NCI-H146 treated with DMSO at 0.1 percent for 48 hours (cell line): ENCODE results near the gene AKT3.
"Not testable (repeated sequence)": the region's sequence is repeated elsewhere in the genome, so short reads cannot be mapped to it uniquely, and the experiment has no call there.

Source experiments
- DNase-seq: peaks from one replicate; lab custom pipeline; 2025; ENCODE audit not compliant: unreplicated experiment; lab: John Stamatoyannopoulos, UW

The AKT3 gene

DNA sequence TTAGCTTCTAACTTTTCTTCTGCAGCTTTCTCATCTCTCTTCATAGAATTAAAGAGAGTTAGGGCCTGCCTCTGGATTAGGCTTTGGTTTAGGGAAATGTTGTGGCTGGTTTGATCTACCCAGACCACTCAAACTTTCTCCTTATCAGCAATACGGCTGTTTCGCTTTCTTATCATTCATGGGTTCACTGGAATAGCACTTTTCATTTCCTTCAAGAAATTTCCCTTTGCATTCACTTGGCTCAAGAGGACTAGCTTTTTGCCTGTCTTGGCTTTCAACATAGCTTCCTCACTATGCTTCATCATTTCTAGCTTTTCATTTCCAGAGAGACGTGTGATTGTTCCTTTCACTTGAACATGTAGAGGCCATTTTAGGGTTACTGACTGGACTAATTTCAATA is 59.6 kb downstream of the AKT3 start:
- no peak for DNase-seq

DNA sequence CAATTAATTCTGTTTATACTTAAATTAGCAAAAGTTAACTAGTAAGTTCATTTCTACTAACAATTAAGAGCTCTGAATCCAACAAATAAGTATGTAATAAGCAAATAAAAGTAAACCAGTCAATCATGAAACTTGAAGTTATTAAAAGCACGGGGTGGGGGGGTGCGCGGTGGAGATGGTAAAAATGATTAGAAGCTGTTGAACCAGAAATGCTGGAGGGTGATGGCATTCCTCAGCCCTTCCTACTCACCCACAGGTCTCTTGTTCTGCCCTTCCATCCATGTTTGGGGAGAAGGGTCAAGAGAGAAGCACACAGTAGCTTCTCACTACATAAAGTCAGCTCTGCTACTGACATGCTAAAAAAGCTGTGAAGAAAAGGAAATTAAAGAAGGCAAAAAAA is 63.5 kb downstream of the AKT3 start:
- DNase-seq, result no peak

DNA sequence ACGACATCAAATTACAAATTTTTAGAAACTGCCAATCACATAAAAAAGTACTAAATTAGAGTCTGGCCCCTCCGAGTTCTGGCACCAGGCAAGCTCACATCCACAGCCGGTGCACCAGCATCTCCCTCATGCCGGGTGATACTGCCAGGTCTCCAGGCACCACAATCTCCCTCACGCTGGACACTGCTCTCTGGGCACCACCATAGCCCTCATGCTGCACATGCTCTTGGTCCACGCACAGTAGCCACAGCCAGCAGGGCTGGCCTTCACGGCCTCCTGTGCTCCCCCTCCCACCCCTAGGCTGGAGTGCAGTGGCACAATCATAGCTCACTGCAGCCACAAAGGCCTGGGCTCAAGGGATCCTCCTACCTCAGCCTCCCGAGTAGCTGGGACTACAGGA is 65.5 kb downstream of the AKT3 start:
- no peak for DNase-seq

DNA sequence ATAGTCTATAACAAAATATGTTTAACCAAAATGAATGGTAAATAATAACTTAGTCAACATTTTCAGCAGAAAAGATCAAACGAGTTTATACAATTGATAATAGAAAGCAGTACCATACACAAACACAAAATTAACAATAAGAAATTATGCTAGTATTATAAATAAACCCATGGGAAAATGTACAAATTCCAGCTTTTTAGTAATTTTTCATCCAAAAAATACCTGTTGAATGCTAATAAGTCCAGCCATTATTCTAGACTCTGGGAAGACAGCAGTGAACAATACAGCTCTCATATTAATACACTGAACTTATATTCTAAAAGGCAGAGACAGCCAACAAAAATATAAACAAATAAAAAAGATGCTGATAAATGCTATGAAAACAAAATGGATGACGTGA is 66.3 kb downstream of the AKT3 start:
- no peak for DNase-seq

DNA sequence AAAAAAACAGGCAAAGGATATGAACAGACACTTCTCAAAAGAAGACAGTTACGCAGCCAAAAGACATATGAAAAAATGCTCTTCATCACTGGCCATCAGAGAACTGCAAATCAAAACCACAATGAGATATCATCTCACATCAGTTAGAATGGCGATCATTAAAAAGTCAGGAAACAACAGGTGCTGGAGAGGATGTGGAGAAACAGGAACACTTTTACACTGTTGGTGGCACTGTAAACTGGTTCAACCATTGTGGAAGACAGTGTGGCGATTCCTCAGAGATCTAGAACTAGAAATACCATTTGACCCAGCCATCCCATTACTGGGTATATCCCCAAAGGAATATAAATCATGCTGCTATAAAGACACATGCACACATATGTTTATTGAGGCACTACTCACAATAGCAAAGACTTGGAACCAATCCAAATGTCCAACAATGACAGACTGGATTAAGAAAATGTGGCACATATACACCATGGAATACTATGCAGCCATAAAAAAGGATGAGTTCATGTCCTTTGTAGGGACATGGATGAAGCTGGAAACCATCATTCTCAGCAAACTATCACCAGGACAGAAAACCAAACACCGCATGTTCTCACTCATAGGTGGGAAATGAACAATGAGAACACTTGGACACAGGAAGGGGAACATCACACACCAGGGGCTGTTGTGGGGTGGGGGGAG is 77.5 kb downstream of the AKT3 start:
- DNase-seq, result not testable (repeated sequence)

DNA sequence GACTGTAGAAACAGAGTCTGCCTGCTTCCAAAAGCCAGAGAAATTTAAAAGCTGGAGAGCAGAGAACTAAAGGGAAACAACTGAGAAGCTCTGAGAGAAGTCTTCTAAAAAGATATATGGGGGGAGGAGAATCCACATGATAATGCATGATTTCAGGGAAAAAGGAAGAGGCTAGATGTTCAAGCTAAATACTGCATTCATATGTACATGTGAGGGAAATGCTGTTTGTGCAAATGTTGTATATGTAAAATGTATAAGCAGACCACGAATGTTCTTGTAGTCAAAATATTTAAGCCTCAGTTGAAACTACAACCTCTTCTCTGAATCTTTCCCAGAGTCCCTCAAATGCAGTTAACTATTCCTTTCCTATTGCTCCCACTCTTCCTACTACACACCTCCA is 79.2 kb downstream of the AKT3 start:
- DNase-seq, result no peak

DNA sequence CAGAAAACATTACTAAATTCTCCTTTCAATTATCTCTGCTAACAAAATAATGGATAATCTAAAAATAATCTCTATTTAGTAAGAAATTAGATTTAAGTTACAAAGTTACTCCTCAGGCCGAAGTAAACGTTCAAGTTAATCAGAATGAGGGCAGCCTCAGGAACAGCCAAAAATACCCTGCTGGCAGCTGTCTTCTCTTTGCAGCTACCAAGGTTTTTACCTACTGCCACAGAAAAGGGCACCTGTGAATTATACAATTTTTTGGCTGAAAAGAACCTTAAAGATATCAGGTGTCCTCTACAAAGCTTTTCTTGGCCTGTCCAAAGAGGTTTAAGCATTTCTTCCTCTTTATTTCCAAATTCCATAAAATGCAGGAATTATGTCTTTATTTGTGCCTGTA is 84.4 kb downstream of the AKT3 start:
- DNase-seq, result no peak

DNA sequence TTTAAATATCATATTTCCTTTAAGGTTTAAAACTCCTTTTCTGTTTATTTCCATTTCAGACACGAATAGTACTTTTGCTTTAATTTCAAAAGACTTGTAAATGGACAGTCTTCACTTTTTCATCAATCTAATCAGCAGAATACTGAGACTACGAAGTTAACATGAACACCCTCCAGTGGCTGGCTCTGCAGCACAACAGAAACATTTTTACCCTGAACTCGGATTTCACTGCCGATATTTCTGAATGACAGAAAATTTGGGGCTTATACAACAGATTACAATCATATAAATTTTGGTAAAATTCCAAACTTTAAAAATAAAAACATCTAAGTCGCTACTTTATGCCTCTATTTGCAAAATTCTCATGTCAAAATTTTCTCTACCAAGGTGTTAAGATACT is 86.2 kb downstream of the AKT3 start:
- no peak for DNase-seq

DNA sequence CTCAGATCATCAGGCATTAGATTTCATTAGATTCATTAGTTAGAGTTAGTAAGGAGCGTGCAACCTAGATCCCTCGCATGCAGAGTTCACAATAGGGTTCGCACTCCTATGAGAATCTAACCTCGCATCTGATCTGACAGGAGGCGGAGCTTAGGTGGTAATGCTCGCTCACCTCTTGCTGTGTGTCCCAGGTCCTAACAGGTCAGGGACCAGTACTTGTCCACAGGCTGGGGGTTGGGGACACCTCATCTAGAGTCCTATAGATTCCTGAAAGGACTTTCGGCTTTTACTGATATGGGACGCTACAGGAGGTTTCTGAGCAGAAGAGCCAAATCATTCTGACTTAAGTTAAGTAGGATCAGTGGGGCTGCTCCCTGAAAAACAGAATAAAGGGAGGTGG is 91.4 kb downstream of the AKT3 start:
- DNase-seq, result no peak

DNA sequence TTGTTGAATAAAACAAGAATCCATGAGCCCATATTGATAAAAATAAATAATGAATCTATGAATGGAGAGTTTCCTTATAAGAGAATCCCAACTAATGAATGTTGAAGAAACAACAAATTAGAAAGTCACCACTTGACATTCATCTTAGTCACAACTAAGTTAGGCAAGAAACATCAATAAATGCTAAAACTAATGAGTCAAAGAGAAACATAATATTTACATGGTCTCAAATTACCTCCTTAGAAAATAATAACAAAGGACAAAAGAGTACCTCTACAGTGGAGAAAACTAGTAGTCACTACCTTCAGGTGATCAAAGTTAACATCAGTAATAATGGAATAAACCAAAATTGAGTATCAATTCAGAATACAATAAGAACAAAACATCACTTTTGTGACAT is 93.5 kb downstream of the AKT3 start:
- no peak for DNase-seq

DNA sequence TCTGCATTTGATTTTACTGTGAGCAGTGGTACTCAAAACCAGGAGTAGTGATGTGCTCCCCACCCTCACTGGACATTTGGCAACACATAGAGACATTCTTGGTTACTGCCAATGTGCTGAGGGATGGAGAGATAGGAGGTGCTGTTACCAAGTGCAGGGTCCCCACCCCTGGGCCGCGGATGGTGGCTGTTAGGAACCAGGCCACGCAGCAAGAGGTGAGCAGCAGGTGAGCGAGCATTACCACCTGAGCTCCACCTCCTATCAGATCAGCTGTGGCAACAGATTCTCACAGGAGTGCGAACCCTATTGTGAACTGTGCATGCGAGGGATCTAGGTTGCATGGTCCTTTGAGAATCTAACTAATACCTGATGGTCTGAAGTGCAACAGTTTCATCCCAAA is 95.7 kb downstream of the AKT3 start:
- DNase-seq, result no peak

DNA sequence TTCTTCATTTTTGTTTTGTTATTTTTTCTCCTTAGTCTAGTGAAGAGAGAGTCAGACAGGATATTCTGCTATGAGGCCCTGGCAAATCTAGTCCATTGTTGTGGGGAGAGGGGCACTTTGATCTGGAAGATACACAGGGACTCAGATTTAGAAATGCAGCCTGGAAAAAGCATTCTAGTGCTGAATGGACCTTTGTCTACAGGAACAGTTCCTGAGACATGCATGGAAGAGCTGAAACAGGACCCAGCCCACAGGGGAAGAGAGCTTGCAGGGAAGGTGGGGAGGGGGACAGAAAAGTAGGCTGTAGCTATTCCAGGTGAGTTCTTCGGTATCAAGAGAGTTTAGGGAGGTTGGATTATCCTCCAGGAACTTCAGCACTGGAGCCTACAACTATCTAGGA is 98.5 kb downstream of the AKT3 start:
- DNase-seq, result no peak

DNA sequence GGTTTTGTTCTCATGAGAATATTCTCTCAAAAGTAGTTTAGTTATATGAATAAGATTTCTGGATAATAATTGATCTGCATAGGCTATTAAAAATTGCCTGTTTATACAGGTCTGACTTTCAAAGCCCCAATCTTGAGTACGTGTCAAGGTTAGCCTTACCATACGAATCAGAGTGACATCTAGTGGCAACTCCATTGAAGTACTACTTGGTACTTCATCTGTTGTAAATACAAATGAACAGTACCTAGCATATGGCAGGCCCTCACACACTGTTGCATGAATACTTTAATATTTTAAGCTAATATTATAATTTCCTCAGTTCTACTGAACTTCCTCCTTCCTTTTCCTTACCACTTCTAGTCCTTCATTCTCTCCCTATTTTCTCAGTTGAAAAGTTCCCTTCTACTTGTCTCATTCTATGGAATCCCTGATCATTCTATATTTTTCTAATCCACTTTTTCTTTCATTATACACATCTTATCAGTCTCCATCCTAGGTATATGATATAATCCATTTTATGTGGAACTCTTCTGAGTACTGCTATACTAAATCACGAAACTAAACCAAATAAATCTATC is 101.2 kb downstream of the AKT3 start:
- peak; percentile 76 for DNase-seq

DNA sequence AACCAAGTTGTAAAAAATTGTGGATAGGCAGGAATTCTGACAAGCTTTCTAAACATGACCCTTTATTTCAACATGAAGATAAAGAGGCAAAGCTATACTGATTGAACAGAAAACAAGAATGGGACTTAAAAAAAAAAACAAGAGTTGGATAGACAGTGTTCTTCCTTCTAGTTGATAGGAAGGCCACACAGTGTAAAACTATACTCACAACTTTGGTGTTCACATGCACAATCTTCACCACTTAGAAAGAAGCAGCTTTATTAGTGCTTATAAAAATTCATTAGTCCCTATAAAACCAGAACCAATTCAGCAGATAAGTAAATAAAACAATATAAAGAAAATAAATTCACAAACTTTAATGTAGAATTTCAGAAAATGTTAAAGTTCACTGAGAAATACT is 101.8 kb downstream of the AKT3 start:
- no peak for DNase-seq

DNA sequence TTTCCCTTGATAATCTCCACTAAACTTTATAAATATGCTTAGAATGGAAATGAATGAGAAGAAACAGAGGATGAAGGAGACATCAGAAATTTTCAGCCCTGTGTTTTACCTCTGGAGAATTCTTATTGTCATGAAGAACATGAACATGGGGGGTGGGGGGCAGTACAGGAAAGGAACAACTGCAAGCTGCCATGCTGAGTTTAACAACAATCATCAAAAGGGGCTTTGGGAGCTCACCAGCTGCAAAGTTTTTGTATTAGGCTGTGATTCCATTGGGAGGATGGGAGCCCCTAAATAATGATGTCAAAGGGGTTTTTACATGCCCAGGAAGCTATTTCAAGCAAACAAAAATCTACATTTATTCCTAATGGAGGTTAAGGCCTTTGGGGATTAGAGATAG is 103.3 kb downstream of the AKT3 start:
- DNase-seq, result no peak

DNA sequence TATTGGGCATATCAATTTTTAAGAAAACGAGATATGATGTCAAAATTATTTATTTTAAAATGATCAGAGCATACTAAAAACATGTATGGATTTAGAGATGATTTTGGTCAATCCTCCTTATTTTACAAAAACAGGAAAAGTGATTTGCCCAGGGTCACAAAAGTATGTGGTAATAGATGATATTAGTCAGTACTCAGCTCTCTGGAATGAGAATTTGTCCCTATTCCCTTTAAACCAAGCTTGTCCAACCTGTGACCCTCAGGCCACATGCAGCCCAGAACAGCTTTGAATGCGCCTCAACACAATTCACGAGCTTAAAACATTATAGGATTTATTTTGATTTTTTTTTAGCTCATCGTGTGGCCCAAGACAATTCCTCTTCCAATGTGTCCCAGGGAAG is 104.7 kb downstream of the AKT3 start:
- no peak for DNase-seq

DNA sequence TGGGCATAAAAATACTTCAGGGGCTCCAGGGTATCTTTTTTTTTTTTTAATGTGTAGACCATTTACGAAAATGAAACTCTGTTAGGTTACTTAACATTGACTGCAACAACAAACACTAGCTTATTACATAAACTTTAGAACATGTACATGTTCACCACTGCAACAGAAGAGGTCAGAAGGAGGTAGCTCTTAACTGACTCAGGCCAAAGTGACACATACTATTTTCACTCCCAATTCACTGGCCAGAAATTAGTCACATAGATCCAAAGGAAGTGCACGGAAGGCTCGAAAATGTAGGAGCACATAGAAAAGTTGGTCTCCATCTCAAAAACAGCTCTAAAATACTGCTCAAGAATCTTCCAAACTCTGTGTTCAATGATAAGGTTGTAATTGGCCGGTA is 107.2 kb downstream of the AKT3 start:
- DNase-seq, result no peak

DNA sequence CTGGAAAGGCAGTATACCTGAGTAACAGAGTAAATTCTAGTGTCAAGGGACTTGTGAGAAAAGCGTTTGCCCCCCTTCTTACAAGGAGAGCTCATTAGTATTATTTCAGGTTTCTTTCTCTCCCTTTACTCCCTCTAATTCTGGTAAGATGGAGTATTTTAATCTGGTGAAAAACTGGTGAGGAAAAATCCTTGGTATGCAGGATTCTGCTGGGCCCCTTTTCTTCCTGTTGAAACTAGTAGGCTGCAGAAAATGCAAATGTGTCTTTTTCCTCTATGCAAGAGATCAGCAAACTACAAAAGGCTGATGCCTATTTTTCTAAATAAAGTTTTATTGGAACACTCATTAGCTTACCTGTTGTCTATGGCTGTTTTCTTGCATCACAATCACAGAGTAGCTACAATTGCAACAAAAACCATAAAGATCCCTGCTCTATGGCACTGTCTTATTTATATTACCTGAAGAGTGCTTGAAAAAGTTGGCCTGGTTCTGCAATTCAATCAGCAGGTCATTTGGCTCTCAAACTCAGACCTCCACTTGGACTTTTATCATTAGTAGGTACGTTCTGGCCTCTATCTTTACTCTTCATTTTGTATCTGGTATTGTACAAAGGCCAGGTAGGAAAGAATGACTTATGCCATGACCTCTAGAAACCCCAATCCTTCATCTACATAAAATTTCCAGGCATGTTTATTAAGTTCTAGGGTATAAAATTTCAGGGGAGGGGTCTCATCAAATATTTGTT is 109.6 kb downstream of the AKT3 start:
- no peak for DNase-seq

DNA sequence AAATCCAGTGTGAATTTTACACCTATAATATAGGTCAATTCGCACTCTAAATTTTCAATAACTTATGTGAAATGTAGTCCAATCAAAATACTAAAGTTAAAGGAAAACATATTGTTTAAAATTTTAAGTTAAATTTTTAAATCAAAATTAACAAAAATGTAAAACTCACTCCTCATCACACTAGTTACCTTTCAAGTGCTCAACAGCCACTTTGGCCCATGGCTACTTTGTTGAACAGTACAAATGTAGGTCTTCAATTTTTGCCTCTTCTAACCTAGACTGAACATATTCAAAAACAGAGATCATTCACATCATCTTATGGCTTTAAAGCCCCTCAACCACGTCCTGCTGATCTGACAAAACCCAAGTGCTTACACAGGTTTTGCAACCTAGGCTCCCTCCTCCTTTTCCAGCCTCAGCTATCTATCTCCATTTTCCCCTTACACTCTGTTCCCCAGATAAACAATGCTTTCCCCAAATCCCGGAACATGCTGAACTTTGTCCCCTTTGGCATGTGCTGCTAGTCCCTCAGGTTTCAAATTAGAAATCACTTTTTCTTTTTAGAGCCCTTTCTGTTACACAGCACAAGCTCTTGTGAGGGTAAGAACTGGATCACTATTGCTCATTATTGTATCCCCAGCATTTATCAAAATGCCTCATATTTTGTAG is 110.6 kb downstream of the AKT3 start:
- DNase-seq, result no peak

DNA sequence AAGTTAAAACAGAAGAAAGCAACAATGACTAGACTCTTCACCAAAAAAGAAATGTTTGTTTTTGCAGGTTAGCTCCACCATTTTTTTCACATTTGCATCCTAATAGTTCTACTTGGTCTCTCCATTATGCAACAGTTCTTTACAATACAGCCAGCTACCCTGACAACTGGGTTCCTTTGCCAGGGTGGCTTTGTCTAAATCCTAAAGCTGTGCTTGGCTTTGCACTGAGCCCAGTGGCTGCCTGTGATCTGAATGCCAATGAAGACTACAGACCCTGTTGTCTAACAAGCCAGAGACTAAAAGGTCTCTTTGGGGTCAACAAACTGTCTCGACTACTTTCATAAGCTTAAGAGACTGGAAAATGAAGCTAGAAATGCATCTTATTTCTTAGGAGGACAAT is 112.0 kb downstream of the AKT3 start:
- DNase-seq, result no peak

DNA sequence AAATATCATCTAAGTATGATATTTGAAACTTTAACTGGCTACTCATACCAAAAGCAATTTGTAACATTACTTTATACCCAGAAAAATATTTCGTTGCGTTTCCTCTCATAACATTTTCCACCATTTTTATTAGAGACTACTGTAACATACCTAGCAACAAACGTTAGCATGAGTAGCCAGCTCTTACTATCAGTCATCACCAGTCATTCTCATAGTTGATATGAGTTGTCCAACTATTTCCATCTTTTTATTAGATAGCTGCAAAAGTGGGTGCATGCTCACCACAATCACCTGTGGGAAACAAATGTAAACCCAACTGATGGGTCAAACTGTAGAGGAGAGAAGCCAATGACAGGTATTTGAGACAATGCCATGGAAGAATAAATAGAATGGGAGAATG is 114.6 kb downstream of the AKT3 start:
- DNase-seq, result no peak

DNA sequence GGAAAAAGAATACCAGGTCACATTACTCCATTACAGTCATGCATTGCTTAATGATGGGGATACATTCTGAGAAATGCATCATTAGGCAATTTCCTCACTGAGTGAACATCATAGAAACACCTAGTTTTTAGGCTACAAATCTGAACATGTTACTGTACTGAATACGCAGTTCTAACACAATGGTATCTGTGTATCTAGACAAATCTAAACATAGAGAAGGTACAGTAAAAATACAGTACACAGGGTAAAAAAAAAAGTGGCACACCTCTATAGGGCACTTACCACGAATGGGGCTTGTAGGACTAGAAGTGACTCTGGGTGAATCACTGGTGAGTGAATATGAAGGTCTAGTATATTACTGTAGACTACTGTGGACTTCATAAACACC is 115.7 kb downstream of the AKT3 start:
- no peak for DNase-seq
